Sigmoid colon (tissue), 7 donors: ENCODE data around the gene EXOC3L1. TPM values are rescaled to one million over a fixed set of nuclear protein-coding genes. Genes with fewer than 3 reads are reported as not detected.

Experiments
- DNase-seq: peaks from one replicate; pipeline ENCODE4 v3.0.0-alpha.2; 2019
- H3K27ac ChIP-seq, 4 donors: fragments of 200-600 bp; sonication (generic); one replicate each; pipeline ENCODE4 v1.5.1; 2016 to 2019; ENCODE audit warnings: mild to moderate bottlenecking in 1 of 4
- H3K27me3 ChIP-seq, 3 donors: fragments of 200-600 bp; sonication (generic); one replicate each; pipeline ENCODE4 v1.5.1; 2019; ENCODE audit warnings: mild to moderate bottlenecking in 1 of 3
- H3K36me3 ChIP-seq, 4 donors: fragments of 200-600 bp; sonication (generic); one replicate each; pipeline ENCODE4 v1.5.1; 2016 to 2019
- H3K4me1 ChIP-seq, 4 donors: fragments of 200-600 bp; sonication (generic); one replicate each; pipeline ENCODE4 v1.5.1; 2017 to 2019
- H3K4me3 ChIP-seq, 4 donors: fragments of 200-600 bp; sonication (generic); one replicate each; pipeline ENCODE4 v1.5.1; 2017 to 2019; ENCODE audit warnings: mild to moderate bottlenecking in 2 of 4, moderate library complexity in 1 of 4
- H3K9me3 ChIP-seq, 4 donors: fragments of 200-600 bp in 3 of 4; sonication (generic) in 3 of 4; one replicate each; pipeline versions ENCODE4 v1.5.1 to v1.6.1; 2013 to 2019
- EP300 ChIP-seq, 4 donors: sonication (generic); formaldehyde crosslinking; IDR thresholded peaks; one replicate each; pipeline ENCODE4 v1.6.1; 2017; ENCODE audit warnings: antibody characterized with exemption in 4 of 4
- POLR2A ChIP-seq, 2 donors: fragments of 450-650 bp; IDR thresholded peaks; one replicate each; pipeline ENCODE4 v1.6.1; 2016; ENCODE audit warnings: antibody characterized with exemption in 2 of 2, mild to moderate bottlenecking in 2 of 2, moderate library complexity in 2 of 2
- POLR2AphosphoS5 ChIP-seq, 4 donors: sonication (generic); formaldehyde crosslinking; IDR thresholded peaks; one replicate each; pipeline ENCODE4 v1.6.1; 2017; ENCODE audit warnings: antibody characterized with exemption in 4 of 4
- WGBS, 2 donors: extraction: QIAGEN DNeasy Blood & Tissue Kit; methylation state at CpG; one replicate each; pipeline ENCODE4 v1.1.7; 2013; 5-methylcytosine and 5-hydroxymethylcytosine counted together
- intact Hi-C: fragments of 100-400 bp; cut with DNase I; formaldehyde crosslinking; loops from one replicate; pipeline ENCODE4 v1.15.1; 2023
- polyA plus RNA-seq, 3 donors: library from polyadenylated mRNA; stranded (reverse); fragments of 200-250 nt; gene quantifications; one replicate each; pipeline ENCODE4 v1.2.3, GENCODE V29; 2013
- total RNA-seq, 4 donors: library from RNA; depleted of rRNA; stranded (reverse); fragments of >200 nt; gene quantifications; one replicate each; pipeline ENCODE4 v1.1.0, GENCODE V29; 2016
- TF ChIP-seq, protein P1 (sequence below), 4 experiments: fragments of 450-650 bp in 3 of 4; fragments of 200-600 bp in 1 of 4; IDR thresholded peaks; one replicate each; pipeline ENCODE4 v1.5.1; 2016 to 2019; ENCODE audit warnings: antibody characterized with exemption in 4 of 4, mild to moderate bottlenecking in 3 of 4, moderate library complexity in 2 of 4
- donor health status: healthy with polysubstance abuse.
- donor health status: Bipolar disorder and iron deficiency.
- donor health status: healthy.

EXOC3L1 gene
- total and polyA plus RNA-seq, 7 donors: 1.1 to 8.4 (median 2.5) TPM

DNA sequence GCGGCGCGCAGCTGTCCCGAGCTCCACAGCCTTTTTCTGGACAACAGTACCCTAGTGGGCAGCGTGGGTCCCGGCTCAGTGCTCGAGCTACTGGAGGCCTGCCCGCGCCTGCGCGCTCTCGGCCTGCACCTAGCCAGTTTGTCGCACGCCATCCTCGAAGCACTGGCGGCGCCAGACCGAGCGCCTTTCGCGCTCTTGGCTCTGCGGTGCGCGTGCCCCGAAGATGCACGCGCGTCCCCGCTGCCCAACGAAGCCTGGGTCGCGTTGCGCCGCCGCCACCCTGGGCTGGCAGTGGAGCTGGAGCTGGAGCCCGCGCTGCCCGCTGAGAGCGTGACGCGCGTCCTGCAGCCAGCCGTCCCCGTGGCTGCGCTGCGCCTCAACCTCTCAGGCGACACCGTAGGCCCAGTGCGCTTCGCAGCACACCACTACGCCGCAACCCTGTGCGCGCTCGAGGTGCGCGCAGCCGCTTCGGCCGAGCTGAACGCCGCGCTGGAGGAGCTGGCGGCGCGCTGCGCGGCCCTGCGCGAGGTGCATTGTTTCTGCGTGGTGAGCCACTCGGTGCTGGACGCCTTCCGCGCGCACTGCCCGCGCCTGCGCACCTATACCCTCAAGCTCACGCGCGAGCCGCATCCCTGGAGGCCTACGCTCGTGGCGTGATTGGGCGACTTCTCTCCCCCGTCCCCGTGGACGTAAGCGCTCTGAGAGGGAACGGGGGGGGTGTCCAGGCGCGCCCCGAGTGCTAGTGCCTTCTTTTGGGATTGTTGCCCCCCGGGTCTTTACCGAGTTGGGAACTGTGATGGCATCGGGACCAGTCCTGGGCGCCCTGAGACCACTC is 26.6 kb downstream of the EXOC3L1 start:
- Histone ChIP-seq H3K27me3 (peaks cover 34 to 58% (median 46%) of the 10 kb centered on the region in 3 donors), H3K36me3 (no peaks in the 10 kb centered on the region), H3K27ac (peak overlapping the region; percentile 68 to 88 (median 71)), H3K4me1 (peaks cover 0 to 72% (median 71%) of the 10 kb centered on the region in 4 donors), H3K4me3 (peak overlapping the region; percentile 17 to 47 (median 39)), H3K9me3 (no peaks in the 10 kb centered on the region)
- TF ChIP-seq POLR2AphosphoS5 (IDR thresholded peaks at IDR 0.05) (peak in 3 of 4 donors; percentile 35 to 59 (median 52)), EP300 (IDR thresholded peaks at IDR 0.05) (no peak)
- WGBS, 2 donors: 1 to 17% methylated on average over 99 of the region's 99 CpGs
- intact Hi-C loops: no loop called here
- peak; percentile 89 for DNase-seq

DNA sequence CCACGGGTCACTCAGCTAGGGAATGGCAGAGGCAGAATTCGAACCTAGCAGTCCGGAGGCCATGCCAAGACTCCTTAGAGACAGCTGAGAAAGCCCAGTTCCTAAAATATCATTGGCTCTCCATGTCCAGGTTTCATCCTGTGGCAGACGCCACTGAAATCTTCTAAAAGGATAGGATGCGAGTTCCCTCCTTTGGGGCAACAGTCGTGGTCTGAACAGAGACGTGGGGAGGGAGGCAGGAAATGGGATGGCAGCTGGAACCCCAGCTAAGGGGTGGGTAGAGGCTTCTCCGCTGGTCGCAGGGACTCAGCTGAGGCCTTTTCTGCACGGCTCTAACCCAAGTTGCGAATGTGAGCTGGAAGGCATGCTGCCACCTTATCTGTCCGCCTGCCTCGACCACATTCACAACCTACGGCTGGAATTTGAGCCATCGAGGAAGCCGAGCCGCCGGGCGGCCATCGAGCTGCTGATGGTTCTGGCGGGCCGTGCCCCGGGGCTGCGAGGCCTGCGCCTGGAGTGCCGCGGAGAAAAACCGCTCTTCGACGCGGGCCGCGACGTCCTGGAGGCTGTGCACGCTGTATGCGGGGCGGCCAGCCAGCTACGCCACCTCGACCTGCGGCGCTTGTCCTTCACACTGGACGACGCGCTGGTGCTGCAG is 27.3 kb downstream of the EXOC3L1 start:
- 22 to 78% methylated on average over 44 of the region's 44 CpGs for WGBS, 2 donors
- peak overlapping the region; percentile 68 to 88 (median 71) for H3K27ac ChIP-seq

DNA sequence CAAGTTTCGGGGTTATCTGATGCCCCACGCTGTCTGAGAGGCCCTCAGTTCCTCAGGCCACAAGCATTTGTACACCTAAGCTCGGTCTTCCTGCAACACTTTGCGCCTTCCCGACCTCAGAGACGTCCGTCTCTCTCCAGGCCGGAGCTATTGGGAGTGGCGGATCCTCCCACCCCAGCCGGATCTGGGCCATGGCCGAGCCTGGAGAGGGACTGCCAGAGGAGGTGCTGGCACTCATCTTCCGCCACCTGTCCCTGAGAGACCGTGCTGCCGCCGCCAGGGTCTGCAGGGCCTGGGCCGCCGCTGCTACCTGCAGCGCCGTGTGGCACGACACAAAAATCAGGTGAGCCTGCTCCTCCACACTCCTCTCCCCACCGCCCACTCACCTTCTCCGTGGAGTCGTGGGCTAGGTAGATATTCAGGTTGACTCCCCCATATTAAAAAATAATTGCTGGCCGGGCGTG is 28.3 kb downstream of the EXOC3L1 start:
- WGBS, 2 donors: 67 to 81% methylated on average over 25 of the region's 25 CpGs
- no peak for DNase-seq
- H3K36me3 ChIP-seq: no peaks in the 10 kb centered on the region
- H3K27me3 ChIP-seq: peaks cover 34 to 58% (median 46%) of the 10 kb centered on the region in 3 donors
- no peaks in the 10 kb centered on the region for H3K9me3 ChIP-seq
- peak overlapping the region in 2 of 4 donors; percentile 68 to 92 for H3K4me3 ChIP-seq
- peak overlapping the region in 1 of 4 donors; percentile 79 for H3K27ac ChIP-seq
- peaks cover 0 to 72% (median 71%) of the 10 kb centered on the region in 4 donors for H3K4me1 ChIP-seq
- no peak for TF ChIP-seq POLR2AphosphoS5 (IDR thresholded peaks at IDR 0.05)
- TF ChIP-seq, protein P1, sequence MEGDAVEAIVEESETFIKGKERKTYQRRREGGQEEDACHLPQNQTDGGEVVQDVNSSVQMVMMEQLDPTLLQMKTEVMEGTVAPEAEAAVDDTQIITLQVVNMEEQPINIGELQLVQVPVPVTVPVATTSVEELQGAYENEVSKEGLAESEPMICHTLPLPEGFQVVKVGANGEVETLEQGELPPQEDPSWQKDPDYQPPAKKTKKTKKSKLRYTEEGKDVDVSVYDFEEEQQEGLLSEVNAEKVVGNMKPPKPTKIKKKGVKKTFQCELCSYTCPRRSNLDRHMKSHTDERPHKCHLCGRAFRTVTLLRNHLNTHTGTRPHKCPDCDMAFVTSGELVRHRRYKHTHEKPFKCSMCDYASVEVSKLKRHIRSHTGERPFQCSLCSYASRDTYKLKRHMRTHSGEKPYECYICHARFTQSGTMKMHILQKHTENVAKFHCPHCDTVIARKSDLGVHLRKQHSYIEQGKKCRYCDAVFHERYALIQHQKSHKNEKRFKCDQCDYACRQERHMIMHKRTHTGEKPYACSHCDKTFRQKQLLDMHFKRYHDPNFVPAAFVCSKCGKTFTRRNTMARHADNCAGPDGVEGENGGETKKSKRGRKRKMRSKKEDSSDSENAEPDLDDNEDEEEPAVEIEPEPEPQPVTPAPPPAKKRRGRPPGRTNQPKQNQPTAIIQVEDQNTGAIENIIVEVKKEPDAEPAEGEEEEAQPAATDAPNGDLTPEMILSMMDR (IDR thresholded peaks at IDR 0.05): no peak
- TF ChIP-seq EP300 (IDR thresholded peaks at IDR 0.05): no peak
- TF ChIP-seq POLR2A (IDR thresholded peaks at IDR 0.05): no peak
- intact Hi-C loops: no loop called here

More for the DNA sequence above, 27.3 kb downstream of the EXOC3L1 start:
- no peaks in the 10 kb centered on the region for H3K9me3 ChIP-seq
- H3K4me1 ChIP-seq: peaks cover 0 to 72% (median 71%) of the 10 kb centered on the region in 4 donors
- H3K27me3 ChIP-seq: peaks cover 34 to 58% (median 46%) of the 10 kb centered on the region in 3 donors
- DNase-seq: no peak
- TF ChIP-seq, protein P1 (IDR thresholded peaks at IDR 0.05): no peak
- no peak for TF ChIP-seq POLR2AphosphoS5 (IDR thresholded peaks at IDR 0.05)
- TF ChIP-seq POLR2A (IDR thresholded peaks at IDR 0.05): no peak
- TF ChIP-seq EP300 (IDR thresholded peaks at IDR 0.05): no peak
- intact Hi-C loops: no loop called here
- H3K4me3 ChIP-seq: peak overlapping the region in 3 of 4 donors; percentile 35 to 47 (median 43)
- no peaks in the 10 kb centered on the region for H3K36me3 ChIP-seq

DNA sequence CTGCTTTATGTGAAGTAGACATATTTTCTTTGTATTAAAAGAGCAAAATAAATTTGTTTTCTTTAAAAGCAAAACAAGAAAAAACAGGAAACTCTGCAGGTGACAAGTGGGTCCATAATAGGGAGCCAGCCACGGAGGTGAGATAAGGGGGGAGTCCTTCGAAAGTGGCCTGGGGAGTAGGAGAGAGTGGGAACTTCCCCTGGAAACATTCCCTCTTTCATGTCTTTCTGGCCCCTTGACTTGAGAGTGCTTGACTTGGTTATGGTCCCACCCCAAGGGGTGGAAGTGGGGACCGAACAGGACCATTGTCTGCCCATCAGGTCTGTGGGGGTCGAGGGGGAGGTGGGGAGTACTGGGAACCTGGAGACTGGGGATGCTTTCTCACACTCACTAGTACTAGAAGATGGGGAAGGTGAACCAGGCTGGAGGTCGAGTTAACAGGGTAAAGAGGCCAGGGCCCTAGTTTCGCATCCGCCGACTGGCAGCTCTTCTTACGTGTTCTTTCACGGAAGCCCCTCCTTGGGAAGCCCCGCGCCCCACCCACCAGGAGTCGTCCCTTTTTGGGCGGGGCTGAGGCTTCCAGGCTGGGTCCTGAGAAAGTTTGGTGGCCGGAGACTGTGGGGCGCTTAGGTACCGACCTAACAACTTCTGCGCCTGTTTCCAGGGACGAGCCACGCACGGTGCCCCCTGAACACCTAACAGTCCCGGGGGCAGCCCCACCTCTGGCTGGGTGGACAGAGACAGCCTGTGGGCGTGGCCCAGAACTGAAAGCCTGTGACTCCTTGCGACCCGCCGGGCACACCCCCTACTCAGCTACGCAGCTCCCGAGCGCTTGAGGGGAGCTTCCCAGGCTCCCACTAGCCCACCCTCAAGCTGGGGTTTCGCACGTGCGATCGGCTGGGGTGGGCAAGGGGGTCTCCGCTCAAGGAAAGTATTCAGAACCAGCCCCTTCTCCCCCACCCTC is 31.0 kb downstream of the EXOC3L1 start:
- no peak for DNase-seq
- H3K4me1 ChIP-seq: peaks cover 0 to 66% (median 63%) of the 10 kb centered on the region in 4 donors
- H3K4me3 ChIP-seq: peak overlapping the region; percentile 68 to 92 (median 75)
- H3K27me3 ChIP-seq: peaks cover 13 to 48% (median 34%) of the 10 kb centered on the region in 3 donors
- no peaks in the 10 kb centered on the region for H3K36me3 ChIP-seq
- no peaks in the 10 kb centered on the region for H3K9me3 ChIP-seq
- TF ChIP-seq POLR2AphosphoS5 (IDR thresholded peaks at IDR 0.05) (no peak), POLR2A (IDR thresholded peaks at IDR 0.05) (no peak), EP300 (IDR thresholded peaks at IDR 0.05) (no peak)
- TF ChIP-seq, protein P1 (IDR thresholded peaks at IDR 0.05): no peak
- 3 to 6% methylated on average over 34 of the region's 34 CpGs for WGBS, 2 donors
- intact Hi-C loops: loop anchor here (5.0 to 10.0 kb wide), 2 partner anchors 47 to 264 kb away; no protein-coding TSS in a partner anchor
- H3K27ac ChIP-seq: peak overlapping the region; percentile 77 to 79 (median 78)
